ENCODE data around the gene TSPAN10. TPM values are rescaled to one million over a fixed set of nuclear protein-coding genes. Genes with fewer than 3 reads are reported as not detected.

TSPAN10 gene
- total and polyA plus RNA-seq, 2 of the 8 experiments (the other 6 are each of a cell fraction or from before 2014, with no cell fraction given) = 0.99 to 1.1 TPM

DNA sequence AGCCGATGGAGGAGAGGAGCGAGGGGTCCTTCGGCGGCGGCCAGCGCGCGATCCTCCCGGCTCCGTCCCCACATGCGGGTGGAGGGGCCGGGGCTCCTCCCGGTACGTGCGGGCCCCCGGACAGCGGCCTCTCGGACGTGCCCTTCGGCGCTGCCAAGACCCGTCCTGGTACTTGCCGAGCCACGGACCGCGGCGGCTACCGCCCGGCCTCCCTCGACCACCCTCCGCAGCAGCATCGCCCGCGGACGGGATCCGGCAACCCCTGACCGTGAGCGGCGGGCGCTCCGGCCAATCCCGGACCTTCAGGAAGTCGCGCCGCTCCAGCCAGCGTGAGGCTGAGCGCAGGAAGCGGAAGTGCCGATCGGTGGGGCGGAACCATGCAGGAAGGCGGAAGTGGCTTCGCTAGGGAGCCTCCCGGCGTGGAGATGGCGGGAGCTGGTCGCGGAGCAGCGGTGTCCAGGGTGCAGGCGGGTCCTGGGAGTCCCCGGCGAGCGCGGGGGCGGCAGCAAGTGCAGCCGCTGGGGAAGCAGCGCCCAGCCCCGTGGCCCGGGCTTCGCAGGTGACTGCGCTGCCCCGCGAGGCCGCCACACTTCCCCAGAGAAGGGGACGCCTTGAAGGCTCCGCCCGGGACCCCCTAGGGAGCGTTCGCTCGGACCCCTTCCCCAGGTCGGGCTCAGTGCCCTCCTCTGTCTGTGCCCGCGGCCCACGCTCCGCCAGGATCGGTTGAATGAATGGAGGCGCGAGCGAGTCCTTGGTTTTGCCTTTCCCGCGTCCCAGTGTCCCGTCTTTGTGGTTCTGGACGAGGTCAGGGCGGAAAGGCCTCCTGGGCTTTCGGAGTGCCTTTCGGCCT, 29.6 kb downstream of the TSPAN10 start, which contains the start of the genes CCDC137 and OXLD1 (continued):
- TF ChIP-seq, protein P1, sequence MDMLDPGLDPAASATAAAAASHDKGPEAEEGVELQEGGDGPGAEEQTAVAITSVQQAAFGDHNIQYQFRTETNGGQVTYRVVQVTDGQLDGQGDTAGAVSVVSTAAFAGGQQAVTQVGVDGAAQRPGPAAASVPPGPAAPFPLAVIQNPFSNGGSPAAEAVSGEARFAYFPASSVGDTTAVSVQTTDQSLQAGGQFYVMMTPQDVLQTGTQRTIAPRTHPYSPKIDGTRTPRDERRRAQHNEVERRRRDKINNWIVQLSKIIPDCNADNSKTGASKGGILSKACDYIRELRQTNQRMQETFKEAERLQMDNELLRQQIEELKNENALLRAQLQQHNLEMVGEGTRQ (IDR thresholded peaks at IDR 0.05; ENCODE audit: low read length) = no peak
- TF ChIP-seq JUN (IDR thresholded peaks at IDR 0.05; ENCODE audit: low read depth, low read length) (no peak), CREB1 (IDR thresholded peaks at IDR 0.05) (peak; percentile 60), BCL11A (IDR thresholded peaks at IDR 0.05; ENCODE audit: low read depth in 2 of 2, low read length in 2 of 2) (no peak), SP4 (IDR thresholded peaks at IDR 0.05; ENCODE audit: low read length) (no peak), KDM1A (IDR thresholded peaks at IDR 0.05; ENCODE audit: borderline replicate concordance, low read length) (no peak), CEBPB (IDR thresholded peaks at IDR 0.05; ENCODE audit: low read depth, low read length) (no peak), SP2 (IDR thresholded peaks at IDR 0.05; ENCODE audit: low read length) (peak; percentile 61), CBX8 (IDR thresholded peaks at IDR 0.05; ENCODE audit: borderline replicate concordance, low read depth, low read length) (no peak), HDAC2 (IDR thresholded peaks at IDR 0.05; ENCODE audit: borderline replicate concordance in 1 of 2, low read depth in 2 of 2, low read length in 2 of 2) (peak in 1 of 2 experiments; percentile 69; a peak in 1 of 4 replicates), RFX5 (IDR thresholded peaks at IDR 0.05; ENCODE audit: borderline replicate concordance, low read depth, low read length) (no peak), TCF12 (IDR thresholded peaks at IDR 0.05; ENCODE audit: low read depth, low read length) (no peak), MAFK (IDR thresholded peaks at IDR 0.05; ENCODE audit: low read depth, low read length) (no peak), NRF1 (IDR thresholded peaks at IDR 0.05; ENCODE audit: low read depth, low read length) (no peak), NANOG (IDR thresholded peaks at IDR 0.05; ENCODE audit: insufficient read depth, low read depth, low read length, poor library complexity, severe bottlenecking) (peak; percentile 80), SIRT6 (IDR thresholded peaks at IDR 0.05; ENCODE audit: low read length) (no peak), FOSL1 (IDR thresholded peaks at IDR 0.05; ENCODE audit: insufficient read depth, low read depth, low read length) (no peak), CBX5 (IDR thresholded peaks at IDR 0.05; ENCODE audit: low read depth, low read length) (no peak), RNF2 (IDR thresholded peaks at IDR 0.05; ENCODE audit: borderline replicate concordance, low read depth, low read length, missing control alignments, poor library complexity, severe bottlenecking) (no peak)
- TF ChIP-seq, protein P2, sequence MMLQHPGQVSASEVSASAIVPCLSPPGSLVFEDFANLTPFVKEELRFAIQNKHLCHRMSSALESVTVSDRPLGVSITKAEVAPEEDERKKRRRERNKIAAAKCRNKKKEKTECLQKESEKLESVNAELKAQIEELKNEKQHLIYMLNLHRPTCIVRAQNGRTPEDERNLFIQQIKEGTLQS (IDR thresholded peaks at IDR 0.05; ENCODE audit: insufficient read depth, low read depth, low read length) = no peak

All from H1 (cell line).